Measurements from ENCODE around the gene HSBP1.

The HSBP1 gene

DNA sequence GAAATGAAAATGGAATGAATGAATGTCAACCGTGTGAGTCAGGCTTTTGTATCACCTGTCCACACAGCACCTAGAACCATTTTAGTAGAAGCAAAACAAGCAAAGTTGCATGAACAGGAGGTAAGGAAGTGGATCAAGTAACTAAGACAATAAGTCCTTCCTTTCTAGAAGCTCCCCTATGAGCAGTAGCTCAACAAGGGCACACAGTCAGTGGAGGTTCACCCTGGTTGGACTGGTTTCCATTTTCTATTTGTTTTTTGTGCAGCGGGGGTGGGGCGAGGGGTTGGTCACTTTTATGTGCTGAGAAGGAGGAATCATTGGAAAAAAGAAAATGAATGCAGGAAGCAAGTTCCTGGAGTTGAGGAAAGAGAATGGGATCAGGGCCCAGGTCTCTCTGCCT, 4.0 kb upstream of the HSBP1 start:
- DNase-seq (ENCODE audit: low spot score) (no peak), FAIRE-seq (no peak)

DNA sequence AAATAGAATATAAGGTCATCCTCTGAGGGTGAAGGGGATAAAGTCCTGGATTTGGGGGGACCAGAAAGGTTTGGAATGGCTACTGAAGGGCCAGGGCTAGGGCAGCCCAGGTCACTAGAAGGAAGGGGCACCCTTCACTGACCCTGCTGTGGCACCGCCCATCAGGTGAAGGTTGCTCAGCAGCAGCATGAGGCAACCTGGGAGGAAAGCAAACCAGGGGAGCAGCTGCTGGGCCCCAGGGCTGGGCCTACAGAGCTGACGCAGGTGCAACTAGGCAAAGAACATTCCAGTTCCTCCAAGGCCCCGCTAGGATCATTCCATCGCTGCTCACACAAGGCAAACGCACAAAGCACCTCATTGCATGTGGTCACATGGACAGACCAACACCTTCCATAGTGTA, 3.4 kb upstream of the HSBP1 start:
- FAIRE-seq: no peak
- no peak for DNase-seq (ENCODE audit: low spot score)

DNA sequence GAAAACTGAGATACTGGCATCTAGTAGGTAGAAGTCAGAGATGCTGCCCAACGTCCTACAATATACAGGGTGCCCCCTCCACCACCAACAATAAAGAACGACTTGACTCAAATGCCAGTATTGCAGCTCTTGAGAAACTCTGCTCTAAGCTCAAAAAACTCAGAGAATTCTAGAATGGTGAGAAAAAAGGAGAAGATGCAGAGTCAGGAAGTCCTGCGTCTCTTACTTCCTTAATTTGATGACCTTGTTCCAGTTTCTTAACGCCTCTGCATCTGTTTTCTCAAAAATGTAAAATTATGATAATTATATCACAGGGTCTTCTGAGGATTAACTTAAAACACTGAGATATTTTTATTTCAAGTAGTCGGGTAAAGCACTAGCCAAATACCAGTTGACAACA, 1.7 kb upstream of the HSBP1 start:
- FAIRE-seq (no peak), DNase-seq (ENCODE audit: low spot score) (no peak)

DNA sequence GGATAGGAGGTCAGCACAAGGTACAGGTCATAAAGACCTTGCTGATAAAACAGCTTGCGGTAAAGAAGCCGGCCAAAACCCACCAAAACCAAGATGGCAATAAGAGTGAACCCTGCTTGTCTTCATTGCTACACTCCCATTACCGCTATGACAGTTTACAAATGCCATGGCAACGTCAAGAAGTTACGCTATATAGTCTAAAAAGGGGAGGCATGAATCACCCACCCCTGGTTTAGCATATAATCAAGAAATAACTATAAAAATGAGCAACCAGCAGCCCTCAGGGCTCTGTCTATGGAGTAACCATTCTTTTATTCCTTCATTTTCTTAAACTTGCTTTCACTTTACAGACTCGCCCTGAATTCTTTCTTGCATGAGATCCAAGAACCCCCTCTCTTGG, 1.0 kb upstream of the HSBP1 start:
- FAIRE-seq: no peak
- no peak for DNase-seq (ENCODE audit: low spot score)

DNA sequence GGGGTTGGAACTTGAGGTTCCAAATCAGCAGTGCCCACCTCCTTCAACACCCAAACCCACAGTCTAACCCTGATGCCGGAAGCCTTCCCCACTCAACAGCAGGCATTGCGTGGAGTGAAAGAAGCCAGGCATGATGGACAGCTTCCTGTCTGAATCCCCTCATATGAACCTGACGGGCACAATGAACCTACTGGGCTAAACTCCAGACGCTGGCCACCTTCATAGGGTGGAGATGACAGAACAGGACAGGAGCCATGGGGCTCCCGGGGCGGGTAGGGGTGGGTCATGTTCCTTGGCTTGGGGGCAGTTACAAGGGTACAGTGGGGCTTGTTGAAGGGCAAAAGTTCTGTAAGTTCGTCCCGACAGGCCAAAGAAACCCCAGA, 460 bp upstream of the HSBP1 start:
- DNase-seq (ENCODE audit: low spot score): no peak
- no peak for FAIRE-seq

DNA sequence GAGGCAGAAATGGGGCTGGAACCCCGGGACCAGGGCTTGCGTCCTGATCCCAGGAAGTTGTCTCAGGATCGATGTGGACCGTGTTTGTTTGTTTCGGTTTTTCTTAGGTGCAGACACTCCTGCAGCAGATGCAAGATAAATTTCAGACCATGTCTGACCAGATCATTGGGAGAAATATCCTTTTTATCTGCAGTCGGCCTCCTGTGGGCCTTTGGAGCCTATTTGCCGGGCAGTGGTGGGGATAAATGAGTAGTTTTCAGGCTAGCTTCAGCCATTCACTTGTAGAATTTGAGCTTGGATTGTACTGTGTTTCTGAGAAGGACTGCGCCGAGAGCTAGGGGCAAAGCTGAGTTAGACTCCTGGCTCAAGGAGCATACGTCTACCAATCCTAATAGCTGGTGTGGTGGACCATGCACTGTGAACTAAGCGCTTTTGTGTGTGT, 816 bp downstream of the HSBP1 start:
- DNase-seq (ENCODE audit: low spot score): no peak
- FAIRE-seq: no peak

DNA sequence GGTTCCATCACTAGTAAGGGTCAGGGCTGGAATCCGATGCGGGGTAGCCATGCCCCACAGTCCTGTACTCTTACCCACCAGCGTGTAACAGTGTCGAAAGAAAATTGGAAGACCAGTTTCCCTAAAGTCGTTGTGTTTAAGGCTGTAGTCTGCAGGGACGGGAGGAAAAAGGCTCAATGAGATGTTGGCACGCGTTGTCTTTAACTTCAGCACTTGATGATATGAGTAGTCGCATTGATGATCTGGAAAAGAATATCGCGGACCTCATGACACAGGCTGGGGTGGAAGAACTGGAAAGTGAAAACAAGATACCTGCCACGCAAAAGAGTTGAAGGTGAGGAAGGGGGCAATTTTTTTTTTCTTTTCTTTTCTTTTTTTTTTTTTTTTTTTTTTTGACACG, 1.3 kb downstream of the HSBP1 start:
- DNase-seq (ENCODE audit: low spot score) (no peak), FAIRE-seq (no peak)

DNA sequence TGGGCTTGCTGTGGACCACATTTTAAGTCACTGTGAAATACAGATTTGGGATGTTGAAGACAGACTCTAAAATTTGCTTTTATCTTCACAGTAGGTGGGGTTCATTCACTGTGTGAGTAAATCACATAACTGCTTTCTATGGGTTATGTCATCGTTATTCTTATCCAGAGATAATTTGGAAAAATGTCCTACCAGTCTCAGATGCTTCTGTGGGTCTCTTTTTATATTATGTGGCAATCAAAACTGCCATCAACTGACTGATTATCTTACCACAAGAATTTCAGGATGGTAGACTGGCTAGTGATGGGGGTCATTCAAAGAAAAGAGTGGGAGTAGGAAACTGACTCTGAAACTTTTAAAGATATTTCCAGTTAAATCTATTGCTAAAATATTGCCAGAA, 3.1 kb downstream of the HSBP1 start:
- FAIRE-seq: no peak
- no peak for DNase-seq (ENCODE audit: low spot score)

DNA sequence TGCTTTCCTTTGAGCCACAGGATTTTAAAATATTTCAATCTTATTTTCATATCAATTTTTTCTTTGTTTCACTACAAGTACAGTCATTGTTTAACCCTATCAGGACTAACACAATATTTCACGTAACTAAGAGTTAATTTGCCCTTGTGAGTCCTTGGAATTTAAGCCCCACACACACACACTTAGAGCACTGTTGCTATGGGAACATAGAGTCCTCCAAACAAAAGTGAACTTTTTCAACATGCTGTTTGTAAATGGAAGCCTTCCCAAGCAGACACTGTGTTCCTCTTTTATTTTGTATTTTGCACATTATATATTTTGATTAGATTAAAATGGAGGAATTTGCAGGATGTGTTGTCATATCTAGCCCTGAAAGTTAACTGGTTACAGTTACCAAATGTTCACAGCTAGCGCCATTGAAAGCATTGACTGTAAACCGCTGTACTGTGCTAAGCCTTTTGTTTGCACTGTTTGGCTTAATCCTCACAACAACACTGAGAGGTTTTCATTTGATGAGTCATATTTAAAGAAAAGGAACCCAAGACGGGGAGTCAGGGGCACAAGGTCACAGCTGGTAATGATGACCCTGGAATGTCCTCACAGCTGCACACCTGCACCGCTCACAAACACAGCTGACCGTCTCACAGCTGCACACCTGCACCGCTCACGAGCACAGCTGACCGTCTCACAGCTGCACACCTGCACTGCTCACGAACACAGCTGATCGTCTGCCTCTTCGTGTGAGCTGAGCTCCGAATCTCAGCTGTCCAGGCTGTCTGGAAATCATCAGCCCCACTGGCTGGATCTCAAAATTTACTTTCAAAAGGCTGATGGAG, 6.3 kb downstream of the HSBP1 start:
- no peak for FAIRE-seq
- DNase-seq (ENCODE audit: low spot score): no peak

DNA sequence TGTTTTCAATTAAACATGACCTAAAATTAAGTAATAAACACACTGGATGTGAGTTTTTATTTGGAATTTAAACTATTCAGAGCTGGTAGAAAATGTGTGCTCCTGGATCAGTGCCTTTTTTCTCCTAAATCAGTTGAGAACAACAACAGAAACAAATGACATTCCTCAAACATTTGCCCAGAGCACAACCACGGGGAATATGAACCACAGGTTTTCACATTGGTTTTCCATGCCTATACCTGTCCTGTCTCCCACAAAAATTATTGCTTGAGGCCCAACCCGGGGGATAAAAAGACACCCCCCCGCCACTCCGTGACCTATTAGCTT, 6.8 kb downstream of the HSBP1 start:
- DNase-seq (ENCODE audit: low spot score) (no peak), FAIRE-seq (no peak)

DNA sequence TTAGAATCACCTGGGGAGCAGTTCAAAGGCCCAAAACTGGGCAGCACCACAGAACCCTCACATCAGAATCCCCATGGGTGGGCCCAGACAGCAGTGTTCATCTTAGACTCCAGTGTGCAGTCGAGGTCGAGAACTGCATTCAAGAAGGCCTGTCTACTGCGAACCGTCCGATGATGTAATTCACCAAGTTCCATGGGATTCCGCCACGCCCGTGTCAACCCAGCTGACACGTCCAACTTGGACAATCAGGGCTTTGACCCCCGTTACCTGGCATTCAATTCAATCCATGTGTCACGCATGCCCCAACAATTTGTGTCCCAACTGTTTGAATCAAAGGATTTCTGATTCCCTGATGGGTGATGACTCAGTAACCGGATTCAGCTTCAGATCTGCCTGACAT, 9.2 kb downstream of the HSBP1 start:
- FAIRE-seq (no peak), DNase-seq (ENCODE audit: low spot score) (no peak)

DNA sequence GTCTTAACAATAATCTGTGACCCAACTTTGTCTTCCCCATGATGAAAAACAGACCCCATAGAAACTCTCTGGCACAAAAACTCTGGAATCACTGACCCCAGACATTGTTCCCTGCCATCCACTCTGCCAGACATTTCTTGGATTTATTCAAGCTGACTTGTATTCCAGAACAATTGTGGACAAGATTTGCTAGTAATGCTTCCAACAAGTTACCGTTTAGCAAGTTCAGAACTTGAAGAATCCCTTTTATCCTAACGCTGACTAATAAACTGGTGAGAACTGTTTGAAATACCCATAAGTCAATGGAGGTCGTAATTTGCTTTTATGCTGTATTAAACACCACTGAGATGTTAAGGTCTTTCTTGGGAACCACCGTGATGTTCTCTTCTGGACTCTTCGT, 10.5 kb downstream of the HSBP1 start:
- no peak for DNase-seq (ENCODE audit: low spot score)
- no peak for FAIRE-seq

DNA sequence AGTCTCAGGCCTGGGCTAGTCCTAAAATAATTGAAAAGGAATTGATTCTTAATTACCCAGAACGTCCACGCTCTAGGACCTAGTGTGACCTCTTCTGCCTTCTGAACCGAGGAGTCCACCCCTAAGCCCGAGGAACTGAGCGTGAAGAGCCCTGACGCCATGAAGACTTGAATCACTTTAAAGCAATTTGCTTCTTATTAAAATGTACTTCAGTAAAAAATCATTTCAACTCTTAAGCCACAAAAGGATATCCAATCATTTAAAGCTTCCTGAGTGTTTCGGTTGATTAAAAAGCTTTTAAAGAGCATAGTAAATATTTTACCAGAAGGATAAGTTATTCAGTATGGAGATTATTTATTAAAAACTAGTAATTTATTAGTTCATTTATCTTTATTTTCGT, 11.6 kb downstream of the HSBP1 start:
- FAIRE-seq (no peak), DNase-seq (ENCODE audit: low spot score) (no peak)

DNA sequence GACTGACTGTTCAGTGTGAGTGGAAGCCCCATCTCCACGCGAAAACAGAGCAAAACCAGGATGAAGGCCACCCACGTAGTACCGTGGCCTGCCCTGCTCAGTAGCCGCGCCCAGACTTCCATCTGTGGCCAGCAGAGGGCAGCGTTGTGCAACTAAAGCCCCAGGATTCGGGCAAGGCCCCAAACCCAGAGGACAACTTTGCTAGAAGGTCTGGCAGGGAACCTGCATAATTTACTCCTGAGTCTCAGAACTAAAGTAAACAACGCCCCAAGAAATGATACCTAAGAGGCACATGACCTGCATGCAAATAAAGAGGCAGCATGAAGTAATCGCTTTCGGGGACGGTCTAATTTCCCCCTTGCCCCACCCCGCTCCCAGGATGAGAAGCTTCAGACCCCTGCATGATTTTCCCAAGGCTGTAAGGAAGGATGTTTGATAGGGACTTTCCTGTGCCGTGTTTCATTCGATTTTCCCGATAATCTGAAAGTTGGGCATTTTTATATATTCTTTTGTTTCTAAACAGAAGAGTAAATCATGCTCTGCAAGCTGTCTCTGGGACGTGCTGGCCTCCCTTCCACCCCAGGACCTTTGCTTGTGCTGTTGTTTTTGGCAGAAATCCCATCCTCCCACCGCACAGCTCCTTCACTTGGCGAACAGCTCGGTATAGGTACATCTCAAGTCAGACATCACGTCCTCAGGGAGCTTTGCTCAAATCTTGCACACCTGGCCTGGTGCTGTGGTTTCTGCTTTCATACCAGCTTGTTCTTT, 18.6 kb downstream of the HSBP1 start:
- FAIRE-seq (no peak), DNase-seq (ENCODE audit: low spot score) (peak; percentile 36)

DNA sequence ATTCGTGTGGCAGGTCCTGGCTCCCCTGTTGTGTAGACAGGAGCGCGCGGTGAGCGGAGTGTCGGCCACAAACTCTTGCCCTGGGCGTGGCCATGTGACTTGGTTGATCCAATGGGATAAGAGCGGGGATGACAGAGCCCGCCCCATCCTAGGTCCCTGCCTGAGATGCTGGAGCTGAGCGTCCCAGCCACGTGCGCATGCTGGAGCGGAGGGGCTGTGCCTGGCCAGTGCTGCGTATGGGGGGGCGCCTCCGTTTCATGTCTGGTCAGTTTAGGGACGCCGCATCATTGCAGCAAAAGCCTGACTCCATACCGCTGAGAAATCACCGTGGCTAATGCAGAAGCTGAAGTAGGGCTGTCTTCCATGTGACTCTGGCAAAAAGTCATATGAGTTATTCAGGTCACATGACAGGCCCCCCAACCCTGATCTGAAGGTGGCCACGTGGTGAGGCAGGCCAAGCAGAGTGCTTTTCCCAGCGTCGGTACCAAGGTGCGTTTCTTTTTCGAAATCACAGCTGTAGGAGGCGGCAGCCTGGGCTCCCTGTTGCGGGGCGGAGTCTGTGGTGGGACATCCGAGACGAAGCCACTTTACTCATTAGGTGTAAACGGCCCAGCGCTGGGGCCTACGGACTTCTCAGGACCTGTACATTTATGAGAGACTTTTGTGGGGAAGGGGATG, 22.5 kb downstream of the HSBP1 start:
- FAIRE-seq (no peak), DNase-seq (ENCODE audit: low spot score) (no peak)

DNA sequence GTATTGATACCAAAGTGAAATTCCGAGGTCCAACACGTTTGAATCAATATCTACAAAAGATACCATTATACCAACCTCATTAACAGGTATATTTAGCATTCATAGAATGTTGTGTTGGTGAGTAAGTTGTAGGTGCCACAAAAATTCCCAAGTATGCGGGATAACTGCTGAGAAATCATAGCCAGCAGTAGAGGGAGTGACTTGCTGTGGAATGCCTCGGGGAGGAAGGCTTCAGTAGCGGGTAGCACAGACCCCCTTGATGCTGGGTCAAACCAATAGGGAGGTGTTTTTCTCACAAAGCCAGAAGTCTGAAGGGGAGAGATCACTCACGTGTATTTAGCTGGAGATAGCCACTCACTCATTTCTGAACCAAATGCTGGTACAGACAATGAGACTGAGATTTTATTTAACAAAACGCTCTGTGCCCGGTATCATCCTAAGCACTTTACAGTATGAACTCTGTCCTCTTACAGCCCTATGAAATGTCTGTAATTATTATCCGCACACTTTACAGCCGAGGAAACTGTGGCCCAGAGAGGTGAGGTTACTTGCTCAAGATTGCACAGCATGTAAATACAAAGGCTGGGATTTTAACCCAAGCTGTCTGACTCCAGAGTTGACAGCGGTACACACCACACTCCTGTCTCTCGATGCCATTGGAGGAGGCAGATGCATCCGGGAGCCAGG, 23.1 kb downstream of the HSBP1 start:
- FAIRE-seq (no peak), DNase-seq (ENCODE audit: low spot score) (no peak)

DNA sequence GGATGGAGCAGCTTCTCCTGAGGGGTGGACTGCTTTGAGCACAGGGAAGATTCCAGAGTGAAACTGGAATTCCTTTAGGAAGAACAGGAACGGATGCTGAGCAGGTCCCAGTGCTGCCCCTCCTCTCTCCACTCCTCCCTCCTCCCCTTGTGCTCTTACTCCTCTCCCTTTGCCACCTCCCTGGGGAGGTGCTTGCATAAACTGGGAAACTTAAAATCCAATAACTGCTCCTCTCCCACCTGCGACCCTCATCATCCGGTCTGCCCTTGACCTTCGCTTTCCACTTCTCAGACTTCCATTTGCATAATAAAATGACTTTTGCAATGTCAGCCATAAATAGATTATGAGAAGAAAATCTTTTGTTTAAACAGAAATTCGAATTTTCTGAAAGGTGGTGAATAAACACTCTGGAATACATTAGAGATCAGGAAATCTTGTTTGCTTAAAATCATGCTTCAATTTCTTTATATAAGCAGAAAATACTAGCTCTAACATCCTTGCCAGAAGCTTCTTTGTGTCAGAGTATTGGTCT, 23.7 kb downstream of the HSBP1 start:
- FAIRE-seq: no peak
- DNase-seq (ENCODE audit: low spot score): no peak

DNA sequence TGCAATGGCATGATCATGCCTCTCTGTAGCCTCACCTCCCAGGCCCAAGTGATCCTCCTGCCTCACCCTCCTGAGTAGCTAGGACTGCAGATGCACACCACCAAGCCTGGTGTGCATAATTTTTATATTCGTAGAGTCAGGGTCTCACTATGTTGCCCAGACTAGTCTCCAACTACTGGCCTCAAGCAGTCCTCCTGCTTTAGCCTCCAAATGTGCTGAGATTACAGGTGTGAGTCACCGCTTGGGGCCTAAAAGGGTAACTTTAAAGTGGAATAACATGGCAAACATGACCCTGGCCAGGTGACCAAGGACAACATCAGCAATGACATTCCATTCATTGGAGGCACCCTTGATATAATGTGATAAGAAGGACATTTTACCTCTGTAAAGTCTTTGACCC, 26.1 kb downstream of the HSBP1 start:
- DNase-seq (ENCODE audit: low spot score) (no peak), FAIRE-seq (no peak)

DNA sequence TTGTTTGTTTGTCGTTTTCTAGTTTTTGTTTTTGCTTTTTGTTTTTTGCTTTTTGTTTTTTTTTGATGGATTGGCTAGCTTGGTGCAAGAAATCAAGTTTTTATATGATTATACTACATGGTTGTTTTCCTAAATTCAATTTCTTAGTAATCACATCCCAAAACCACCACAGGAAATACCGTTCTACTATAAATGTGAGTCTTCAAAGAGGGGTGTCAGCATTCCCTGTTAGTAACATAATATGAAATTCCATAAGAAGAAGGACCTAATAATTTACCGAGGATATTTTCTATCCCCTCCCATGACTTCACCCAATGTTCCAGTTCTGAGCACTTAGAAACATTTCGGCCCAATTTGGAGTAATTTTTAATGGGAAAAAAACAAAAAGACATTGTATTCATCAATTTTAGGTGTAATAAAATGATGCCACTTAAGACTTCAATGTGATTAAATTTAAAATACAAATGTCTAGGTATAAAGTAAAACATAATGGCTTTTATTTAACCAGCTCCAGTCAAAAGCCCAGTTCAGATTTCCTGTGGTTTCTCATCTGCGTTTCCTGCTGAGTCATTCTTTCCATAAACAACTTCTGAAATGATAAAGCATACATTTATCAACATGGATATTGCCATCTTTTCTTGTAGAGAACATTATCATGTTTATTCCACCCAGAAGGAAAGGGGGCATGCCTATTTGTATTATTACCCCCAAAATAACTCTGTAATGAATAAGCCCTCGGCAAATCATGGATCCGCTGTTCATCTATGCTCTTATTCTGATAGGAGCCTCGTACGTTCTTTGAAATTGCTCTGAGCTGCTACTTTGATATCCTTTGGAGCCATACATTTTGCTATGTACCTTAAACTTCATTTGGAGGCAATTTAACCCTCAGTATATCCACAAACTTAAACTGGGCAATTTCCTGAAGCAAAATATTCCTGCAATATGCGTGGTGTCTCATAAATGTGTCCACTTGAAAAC, 28.1 kb downstream of the HSBP1 start:
- FAIRE-seq (peak; percentile 66), DNase-seq (ENCODE audit: low spot score) (peak; percentile 46)

DNA sequence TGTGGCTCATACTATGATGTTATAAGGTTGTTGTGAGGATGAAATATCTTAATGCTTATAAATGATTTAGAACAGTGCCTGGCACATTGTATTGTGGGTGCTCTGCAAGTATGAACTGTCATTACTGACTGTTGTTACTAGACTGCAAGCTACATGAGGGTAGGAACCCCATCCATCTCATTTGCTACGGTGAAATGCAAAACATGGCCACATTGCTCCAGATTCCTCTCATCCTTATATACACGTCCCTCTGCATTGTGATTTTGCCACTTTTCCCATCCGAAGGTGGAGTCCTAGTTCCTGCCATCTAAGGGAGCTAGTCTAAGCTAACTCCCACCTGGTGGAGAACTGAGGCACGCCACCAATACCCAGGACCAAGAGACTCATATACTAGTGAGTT, 29.8 kb downstream of the HSBP1 start:
- FAIRE-seq (no peak), DNase-seq (ENCODE audit: low spot score) (no peak)

DNA sequence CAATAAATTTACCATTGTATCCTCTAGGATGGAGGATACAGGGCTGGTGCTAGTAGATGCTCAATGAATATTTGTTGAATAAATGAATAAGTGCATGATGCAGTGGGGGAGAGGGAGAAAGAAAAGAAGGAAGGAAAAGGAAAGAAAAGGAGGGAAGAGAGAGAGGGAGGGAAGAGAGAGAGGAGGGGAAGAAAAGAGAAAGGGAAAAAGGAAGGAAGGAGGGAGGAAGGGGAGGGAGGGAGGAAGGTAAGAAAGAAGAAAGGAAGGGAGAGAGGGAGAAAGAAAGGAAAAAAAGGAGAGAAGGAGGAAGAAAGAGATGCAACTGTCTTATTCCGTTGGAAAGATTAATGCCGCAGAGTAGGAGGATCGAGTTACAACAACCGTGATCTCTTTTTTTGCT, 30.4 kb downstream of the HSBP1 start:
- FAIRE-seq (no peak), DNase-seq (ENCODE audit: low spot score) (no peak)

Data from RCC 7860 (cell line).